MM.1S (cell line): ENCODE data around the gene SHANK3.

ENCODE experiments used
- DNase-seq: peaks from one replicate; pipeline ENCODE4 v3.0.0-alpha.2; 2015
- H2AFZ ChIP-seq: fragments of 300-600 bp; sonication (generic); 2 replicates; pipeline ENCODE4 v1.6.0; 2016; ENCODE audit warnings: antibody characterized with exemption, low read length
- H3F3A ChIP-seq: fragments of 300-600 bp; sonication (generic); 2 replicates; pipeline ENCODE4 v1.6.1; 2016; ENCODE audit warnings: mild to moderate bottlenecking, antibody characterized with exemption, low read length, moderate library complexity, mixed read lengths; ENCODE audit not compliant: insufficient read depth
- H3K27ac ChIP-seq: fragments of 300-600 bp; sonication (generic); 2 replicates; pipeline ENCODE4 v1.5.1; 2016; ENCODE audit warnings: mild to moderate bottlenecking, low read length
- H3K27me3 ChIP-seq: fragments of 300-600 bp; sonication (generic); replicated peaks from 2 replicates; pipeline ENCODE4 v1.6.0; 2016; ENCODE audit warnings: low read length; ENCODE audit not compliant: insufficient read depth
- H3K36me3 ChIP-seq: fragments of 300-600 bp; sonication (generic); replicated peaks from 2 replicates; pipeline ENCODE4 v1.6.1; 2016; ENCODE audit warnings: mild to moderate bottlenecking, low read length, mixed read lengths; ENCODE audit not compliant: insufficient read depth
- H3K4me1 ChIP-seq: fragments of 300-600 bp; sonication (generic); 2 replicates; pipeline ENCODE4 v1.6.1; 2016; ENCODE audit warnings: low read length, mixed read lengths
- H3K4me2 ChIP-seq: fragments of 300-600 bp; sonication (generic); 2 replicates; pipeline ENCODE4 v1.6.0; 2016; ENCODE audit warnings: low read depth, low read length
- H3K4me3 ChIP-seq: fragments of 300-600 bp; sonication (generic); 2 replicates; pipeline ENCODE4 v1.5.1; 2016; ENCODE audit warnings: low read length, mixed read lengths
- H3K79me2 ChIP-seq: fragments of 300-600 bp; sonication (generic); 2 replicates; pipeline ENCODE4 v1.6.1; 2016; ENCODE audit warnings: mixed run types, low read length, mixed read lengths
- H3K9ac ChIP-seq: fragments of 300-600 bp; sonication (generic); 2 replicates; pipeline ENCODE4 v1.6.1; 2016; ENCODE audit warnings: low read length, mixed read lengths
- H3K9me2 ChIP-seq: fragments of 300-600 bp; sonication (generic); replicated peaks from 2 replicates; pipeline ENCODE4 v1.6.1; 2016; ENCODE audit warnings: mild to moderate bottlenecking, low read length, mixed read lengths; ENCODE audit not compliant: insufficient read depth
- H3K9me3 ChIP-seq: fragments of 300-600 bp; sonication (generic); replicated peaks from 2 replicates; pipeline ENCODE4 v1.6.1; 2016; ENCODE audit warnings: mild to moderate bottlenecking, low read length, mixed read lengths; ENCODE audit not compliant: insufficient read depth
- H4K20me1 ChIP-seq: fragments of 300-600 bp; sonication (generic); 2 replicates; pipeline ENCODE4 v1.6.1; 2016; ENCODE audit warnings: mild to moderate bottlenecking, low read length, moderate library complexity, mixed read lengths; ENCODE audit not compliant: insufficient read depth
- EZH2 ChIP-seq: fragments of 300-600 bp; sonication (generic); optimal IDR thresholded peaks from 2 replicates; pipeline ENCODE3; 2017; ENCODE audit warnings: low read depth, mild to moderate bottlenecking, antibody characterized with exemption, low read length, mixed read lengths
- EZH2phosphoT487 ChIP-seq: fragments of 300-600 bp; sonication (generic); IDR thresholded peaks from 2 replicates; pipeline ENCODE4 v1.6.1; 2018; ENCODE audit warnings: antibody characterized with exemption, low read length
- TF ChIP-seq, protein P1 (sequence below): fragments of 300-600 bp; sonication (generic); IDR thresholded peaks from 2 replicates; pipeline ENCODE4 v1.5.1; 2016; ENCODE audit warnings: antibody characterized with exemption, low read length, mixed read lengths

Gene SHANK3

DNA sequence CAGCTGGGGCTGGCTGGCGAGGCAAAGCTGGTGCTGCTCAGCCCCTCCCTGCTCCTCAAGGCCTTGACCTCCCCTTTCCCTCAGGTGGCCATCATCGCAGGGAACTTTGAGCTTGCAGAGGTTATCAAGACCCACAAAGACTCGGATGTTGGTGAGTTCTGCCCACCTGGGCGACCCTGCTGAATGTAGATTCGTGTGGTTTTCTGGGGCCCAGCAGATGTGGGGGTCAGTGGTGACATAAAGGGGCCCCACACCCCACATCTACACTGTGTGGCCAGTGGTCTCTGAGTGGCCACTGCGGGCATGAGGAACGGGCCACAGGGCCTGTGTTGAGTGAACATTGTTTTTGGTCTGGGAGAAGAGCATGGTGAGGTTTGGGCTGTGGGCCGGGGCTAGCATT is 11.9 kb downstream of the SHANK3 start:
- Histone ChIP-seq H3K4me2 (no peak overlapping the region), H3K9me3 (no peaks in the 10 kb centered on the region), H3K36me3 (no peaks in the 10 kb centered on the region), H3K9ac (no peak overlapping the region), H3F3A (no peaks in the 10 kb centered on the region), H3K4me1 (no peaks in the 10 kb centered on the region), H2AFZ (no peak overlapping the region), H3K9me2 (no peaks in the 10 kb centered on the region), H4K20me1 (no peaks in the 10 kb centered on the region), H3K4me3 (no peak overlapping the region), H3K27me3 (peaks cover 20% of the 10 kb centered on the region), H3K79me2 (no peaks in the 10 kb centered on the region), H3K27ac (no peak overlapping the region)
- TF ChIP-seq EZH2, result no peak
- TF ChIP-seq EZH2phosphoT487, result no peak
- TF ChIP-seq, protein P1, sequence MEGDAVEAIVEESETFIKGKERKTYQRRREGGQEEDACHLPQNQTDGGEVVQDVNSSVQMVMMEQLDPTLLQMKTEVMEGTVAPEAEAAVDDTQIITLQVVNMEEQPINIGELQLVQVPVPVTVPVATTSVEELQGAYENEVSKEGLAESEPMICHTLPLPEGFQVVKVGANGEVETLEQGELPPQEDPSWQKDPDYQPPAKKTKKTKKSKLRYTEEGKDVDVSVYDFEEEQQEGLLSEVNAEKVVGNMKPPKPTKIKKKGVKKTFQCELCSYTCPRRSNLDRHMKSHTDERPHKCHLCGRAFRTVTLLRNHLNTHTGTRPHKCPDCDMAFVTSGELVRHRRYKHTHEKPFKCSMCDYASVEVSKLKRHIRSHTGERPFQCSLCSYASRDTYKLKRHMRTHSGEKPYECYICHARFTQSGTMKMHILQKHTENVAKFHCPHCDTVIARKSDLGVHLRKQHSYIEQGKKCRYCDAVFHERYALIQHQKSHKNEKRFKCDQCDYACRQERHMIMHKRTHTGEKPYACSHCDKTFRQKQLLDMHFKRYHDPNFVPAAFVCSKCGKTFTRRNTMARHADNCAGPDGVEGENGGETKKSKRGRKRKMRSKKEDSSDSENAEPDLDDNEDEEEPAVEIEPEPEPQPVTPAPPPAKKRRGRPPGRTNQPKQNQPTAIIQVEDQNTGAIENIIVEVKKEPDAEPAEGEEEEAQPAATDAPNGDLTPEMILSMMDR, result no peak
- no peak for DNase-seq

DNA sequence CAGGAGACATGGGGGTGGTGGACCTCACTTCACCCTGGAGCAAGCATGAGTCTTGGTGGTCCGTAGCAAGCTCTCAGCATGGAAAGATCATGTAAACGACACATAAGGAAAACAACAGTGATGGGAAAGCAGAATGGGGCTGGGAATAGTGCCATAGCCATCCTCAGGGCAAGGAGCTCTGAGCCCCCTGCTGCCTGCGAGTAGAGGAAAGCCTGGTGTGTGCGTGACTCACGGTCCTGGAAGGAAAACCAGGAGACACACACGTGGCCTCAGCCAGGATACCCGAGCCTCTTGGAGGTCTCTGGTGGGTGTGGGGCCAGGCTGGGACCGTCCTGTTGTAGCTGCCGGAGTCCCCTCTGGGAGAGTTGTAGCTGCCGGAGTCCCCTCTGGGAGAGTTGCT is 12.4 kb downstream of the SHANK3 start:
- H2AFZ ChIP-seq, result no peak overlapping the region
- H3K4me2 ChIP-seq, result no peak overlapping the region
- H3K9me2 ChIP-seq, result no peaks in the 10 kb centered on the region
- no peak overlapping the region for H3K9ac ChIP-seq
- H3K36me3 ChIP-seq, result no peaks in the 10 kb centered on the region
- peaks cover 20% of the 10 kb centered on the region for H3K27me3 ChIP-seq
- DNase-seq, result no peak
- H4K20me1 ChIP-seq, result no peaks in the 10 kb centered on the region
- H3K4me1 ChIP-seq, result no peaks in the 10 kb centered on the region
- no peak overlapping the region for H3K27ac ChIP-seq
- H3K79me2 ChIP-seq, result no peaks in the 10 kb centered on the region
- no peak overlapping the region for H3K4me3 ChIP-seq
- H3F3A ChIP-seq, result no peaks in the 10 kb centered on the region
- no peaks in the 10 kb centered on the region for H3K9me3 ChIP-seq
- TF ChIP-seq, protein P1, result no peak
- TF ChIP-seq EZH2, result no peak
- TF ChIP-seq EZH2phosphoT487, result no peak

DNA sequence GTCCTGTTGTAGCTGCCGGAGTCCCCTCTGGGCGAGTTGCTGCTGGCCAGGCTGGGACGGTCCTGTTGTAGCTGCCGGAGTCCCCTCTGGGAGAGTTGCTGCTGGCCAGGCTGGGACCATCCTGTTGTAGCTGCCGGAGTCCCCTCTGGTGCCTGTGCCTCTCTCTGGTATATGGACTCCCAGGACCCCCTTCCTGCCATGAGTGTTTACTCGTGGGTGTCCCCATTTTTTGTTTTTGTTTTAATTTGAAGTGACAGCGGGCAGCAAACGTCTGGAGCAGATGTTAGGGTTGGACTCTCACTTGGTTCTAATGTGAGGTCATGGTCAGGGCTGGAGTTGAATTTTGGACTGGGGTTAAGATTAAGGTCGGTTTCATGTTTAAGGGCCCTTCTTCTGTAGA is 14.2 kb downstream of the SHANK3 start:
- peaks cover 20% of the 10 kb centered on the region for H3K27me3 ChIP-seq
- H3K4me1 ChIP-seq, result peaks cover 2% of the 10 kb centered on the region
- no peaks in the 10 kb centered on the region for H3K9me2 ChIP-seq
- H2AFZ ChIP-seq, result no peak overlapping the region
- H3K36me3 ChIP-seq, result no peaks in the 10 kb centered on the region
- no peak overlapping the region for H3K4me3 ChIP-seq
- H3K9ac ChIP-seq, result no peak overlapping the region
- H3K27ac ChIP-seq, result no peak overlapping the region
- TF ChIP-seq, protein P1, result no peak
- TF ChIP-seq EZH2phosphoT487, result no peak
- TF ChIP-seq EZH2, result no peak
- H3K9me3 ChIP-seq, result no peaks in the 10 kb centered on the region
- no peak overlapping the region for H3K4me2 ChIP-seq
- H3K79me2 ChIP-seq, result no peaks in the 10 kb centered on the region
- DNase-seq, result no peak
- 0 out of 2 replicates have a peak, but pooled peaks cover 2% of the 10 kb centered on the region for H3F3A ChIP-seq
- H4K20me1 ChIP-seq, result no peaks in the 10 kb centered on the region
